IMR-90 (cell line): ENCODE data around the gene SNX7. TPM values are rescaled to one million over a fixed set of nuclear protein-coding genes. Genes with fewer than 3 reads are reported as not detected.

Source experiments
- ATAC-seq: fragments of 200-7000 bp; cut with Tn5 transposase; 2 replicates; pipeline ENCODE4 v1.9.1; 2020; ENCODE audit warnings: low read depth, mild to moderate bottlenecking, moderate library complexity
- BruUV-seq: library from RNA; stranded (reverse); fragments of 400-500 nt; replicated peaks from 2 replicates; lab custom pipeline; 2021; lab: Mats Ljungman, UMichigan
- CTCF ChIA-PET: fragments of 300-600 bp; formaldehyde crosslinking; extraction: SDS; loops from one replicate; lab custom pipeline; 2021; ENCODE audit warnings: antibody characterized with exemption; lab: Yijun Ruan, JAX
- POLR2A ChIA-PET: fragments of 300-600 bp; sonication (Branson Sonifier 250); formaldehyde crosslinking; loops from one replicate; lab custom pipeline; 2022; ENCODE audit warnings: antibody characterized with exemption; ENCODE audit not compliant: unreplicated experiment; lab: Charles Lee
- DNase-seq: peaks from one replicate; pipeline ENCODE4 v3.0.0; 2013
- H2AFZ ChIP-seq: replicated peaks from 2 replicates; pipeline ENCODE3; 2013; ENCODE audit warnings: low read length, mild to moderate bottlenecking; ENCODE audit not compliant: poor library complexity
- H2AK5ac ChIP-seq: 2 replicates; pipeline ENCODE4 v1.6.1; 2013; ENCODE audit warnings: low read depth, low read length, inconsistent platforms
- H2AK9ac ChIP-seq: replicated peaks from 2 replicates; pipeline ENCODE3; 2013; ENCODE audit warnings: mild to moderate bottlenecking, low read depth, low read length, moderate library complexity; ENCODE audit not compliant: poor library complexity
- H2BK120ac ChIP-seq: 2 replicates; pipeline ENCODE4 v1.6.1; 2013; ENCODE audit warnings: low read depth, low read length, inconsistent platforms
- H2BK15ac ChIP-seq: 3 replicates; pipeline ENCODE4 v1.6.1; 2013; ENCODE audit warnings: low read depth, low read length, inconsistent platforms
- H2BK20ac ChIP-seq: 2 replicates; pipeline ENCODE4 v1.6.1; 2013; ENCODE audit warnings: low read depth, mild to moderate bottlenecking, inconsistent platforms, low read length, moderate library complexity
- H2BK5ac ChIP-seq: 2 replicates; pipeline ENCODE4 v1.6.1; 2013; ENCODE audit warnings: mild to moderate bottlenecking, low read depth, low read length, inconsistent platforms; ENCODE audit not compliant: poor library complexity, severe bottlenecking
- H3K14ac ChIP-seq: replicated peaks from 2 replicates; pipeline ENCODE4 v1.6.1; 2013; ENCODE audit warnings: low read depth, low read length, inconsistent platforms
- H3K18ac ChIP-seq: 2 replicates; pipeline ENCODE4 v1.6.1; 2013; ENCODE audit warnings: low read depth, low read length, control low read depth
- H3K23ac ChIP-seq: 2 replicates; pipeline ENCODE4 v1.6.1; 2013; ENCODE audit warnings: low read depth, low read length, inconsistent platforms
- H3K27ac ChIP-seq: 2 replicates; pipeline ENCODE4 v1.5.1; 2013; ENCODE audit warnings: mild to moderate bottlenecking, control low read depth, low read length; ENCODE audit not compliant: insufficient read depth
- H3K27me3 ChIP-seq: 2 replicates; pipeline ENCODE4 v1.6.1; 2013; ENCODE audit warnings: low read length; ENCODE audit not compliant: control insufficient read depth, insufficient read depth
- H3K36me3 ChIP-seq: 2 replicates; pipeline ENCODE4 v1.6.1; 2013; ENCODE audit warnings: low read length, mixed read lengths; ENCODE audit not compliant: control insufficient read depth, insufficient read depth
- H3K4ac ChIP-seq: 2 replicates; pipeline ENCODE4 v1.6.1; 2013; ENCODE audit warnings: low read depth, low read length, inconsistent platforms
- H3K4me1 ChIP-seq: 2 replicates; pipeline ENCODE4 v1.6.1; 2013; ENCODE audit warnings: low read length, mixed read lengths; ENCODE audit not compliant: control insufficient read depth, insufficient read depth
- H3K4me2 ChIP-seq: 2 replicates; pipeline ENCODE4 v1.6.1; 2013; ENCODE audit warnings: low read depth, mild to moderate bottlenecking, control low read depth, low read length, moderate library complexity
- H3K4me3 ChIP-seq: 2 replicates; pipeline ENCODE4 v1.5.1; 2013; ENCODE audit warnings: low read depth, mild to moderate bottlenecking, control low read depth, low read length, moderate library complexity; ENCODE audit not compliant: insufficient read depth
- H3K56ac ChIP-seq: 2 replicates; pipeline ENCODE4 v1.6.1; 2013; ENCODE audit warnings: low read length, inconsistent platforms; ENCODE audit not compliant: insufficient read depth; ENCODE audit errors: extremely low read depth
- H3K79me1 ChIP-seq, 2 experiments: 2 replicates each; pipeline ENCODE4 v1.6.1; 2013; ENCODE audit warnings: low read length in 2 of 2, inconsistent platforms in 1 of 2, low read depth in 1 of 2
- H3K9ac ChIP-seq: 2 replicates; pipeline ENCODE4 v1.6.1; 2013; ENCODE audit warnings: low read depth, low read length, control low read depth
- H3K9me1 ChIP-seq: 2 replicates; pipeline ENCODE4 v1.6.1; 2013; ENCODE audit warnings: low read length, inconsistent platforms; ENCODE audit not compliant: insufficient read depth
- H3K9me3 ChIP-seq: 2 replicates; pipeline ENCODE4 v1.6.1; 2013; ENCODE audit warnings: low read length; ENCODE audit not compliant: control insufficient read depth, insufficient read depth
- H4K20me1 ChIP-seq: 2 replicates; pipeline ENCODE4 v1.6.1; 2013; ENCODE audit warnings: low read length, inconsistent platforms; ENCODE audit not compliant: insufficient read depth
- H4K5ac ChIP-seq: 2 replicates; pipeline ENCODE4 v1.6.1; 2013; ENCODE audit warnings: mild to moderate bottlenecking, low read depth, low read length, control low read depth
- H4K8ac ChIP-seq, 2 experiments: 2 replicates each; pipeline ENCODE4 v1.6.1; 2013; ENCODE audit warnings: low read depth in 2 of 2, low read length in 2 of 2, control low read depth in 1 of 2, inconsistent platforms in 1 of 2
- H4K91ac ChIP-seq: 2 replicates; pipeline ENCODE4 v1.6.1; 2013; ENCODE audit warnings: low read depth, low read length, inconsistent platforms; ENCODE audit not compliant: insufficient read depth
- BHLHE40 ChIP-seq: fragments of 150-350 bp; IDR thresholded peaks from 2 replicates; pipeline ENCODE4 v1.6.1; 2016; ENCODE audit warnings: mild to moderate bottlenecking, low read depth, low read length
- CHD1 ChIP-seq: IDR thresholded peaks from 2 replicates; pipeline ENCODE4 v1.6.1; 2012; ENCODE audit warnings: low read depth, low read length, improper control_type of control experiment
- USF2 ChIP-seq: fragments of 150-350 bp; IDR thresholded peaks from 2 replicates; pipeline ENCODE4 v1.6.1; 2017; ENCODE audit warnings: mild to moderate bottlenecking, antibody characterized with exemption, low read length, low read depth
- dilution Hi-C: fragments of 300-500 bp; cut with HindIII; formaldehyde crosslinking; loops from one replicate; pipeline ENCODE4 v1.14.3; 2018; ENCODE audit warnings: low sequenced_read_pairs; ENCODE audit not compliant: unreplicated experiment
- in situ Hi-C: fragments of 300-500 bp; cut with MboI; formaldehyde crosslinking; loops from 3 replicates; pipeline ENCODE4 v1.14.3; 2019; ENCODE audit warnings: low sequenced_read_pairs, inconsistent platforms, mixed read lengths
- intact Hi-C: fragments of 100-400 bp; cut with micrococcal nuclease; formaldehyde crosslinking; loops from 2 replicates; pipeline ENCODE4 v1.10.0; 2022
- polyA plus RNA-seq, 3 experiments: library from polyadenylated mRNA; depleted of rRNA; stranded (reverse); fragments of >200 nt; gene quantifications; 2 replicates each; pipeline ENCODE4 v1.2.3, GENCODE V29; 2012; ENCODE audit warnings: low replicate concordance in 1 of 3
- total RNA-seq: library from RNA; depleted of rRNA; stranded (reverse); fragments of >200 nt; gene quantifications from 2 replicates; pipeline ENCODE4 v1.2.3, GENCODE V29; 2012

SNX7 gene
- total and polyA plus RNA-seq, 2 of the 4 experiments (the other 2 are of a cell fraction), result 22.5 to 24.4 TPM

GRCh38 chr1:98659879-98660278 is 1.6 kb upstream of the SNX7 start:
- ChIA-PET POLR2A (no interaction called here), CTCF (no interaction called here)
- DNase-seq (no peak), ATAC-seq (no peak)
- Histone ChIP-seq H4K8ac (no peak overlapping the region), H3K27me3 (no peaks in the 10 kb centered on the region), H2BK15ac (no peak overlapping the region), H3K9me1 (no peaks in the 10 kb centered on the region), H2AFZ (no peak overlapping the region), H3K4me3 (no peak overlapping the region), H2BK5ac (no peak overlapping the region), H2AK5ac (no peak overlapping the region), H3K27ac (no peak overlapping the region), H4K20me1 (no peaks in the 10 kb centered on the region), H3K18ac (no peak overlapping the region), H3K4me2 (no peak overlapping the region), H2AK9ac (no peak overlapping the region), H3K9ac (no peak overlapping the region), H3K23ac (no peak overlapping the region), H3K4me1 (peaks cover 3% of the 10 kb centered on the region), H3K56ac (no peak overlapping the region), H3K4ac (no peak overlapping the region), H3K14ac (no peak overlapping the region), H2BK120ac (no peak overlapping the region), H4K91ac (no peak overlapping the region), H3K36me3 (no peaks in the 10 kb centered on the region), H3K79me1 (peaks cover 10 to 14% of the 10 kb centered on the region in 2 experiments; a peak in 3 of 4 replicates), H4K5ac (no peak overlapping the region), H3K9me3 (no peaks in the 10 kb centered on the region), H2BK20ac (no peak overlapping the region)
- intact Hi-C loops (loop anchor here (10.0 kb wide), 1 partner anchor 1065 kb away; no protein-coding TSS in a partner anchor), dilution Hi-C loops (no loop called here), in situ Hi-C loops (no loop called here)
- no TSS peak for BruUV-seq
- TF ChIP-seq BHLHE40 (no peak), CHD1 (no peak), USF2 (no peak)
